Measurements from ENCODE around the gene CUZD1.
"Not testable (repeated sequence)": the region's sequence is repeated elsewhere in the genome, so short reads cannot be mapped to it uniquely, and the experiment has no call there.

CUZD1 gene

DNA sequence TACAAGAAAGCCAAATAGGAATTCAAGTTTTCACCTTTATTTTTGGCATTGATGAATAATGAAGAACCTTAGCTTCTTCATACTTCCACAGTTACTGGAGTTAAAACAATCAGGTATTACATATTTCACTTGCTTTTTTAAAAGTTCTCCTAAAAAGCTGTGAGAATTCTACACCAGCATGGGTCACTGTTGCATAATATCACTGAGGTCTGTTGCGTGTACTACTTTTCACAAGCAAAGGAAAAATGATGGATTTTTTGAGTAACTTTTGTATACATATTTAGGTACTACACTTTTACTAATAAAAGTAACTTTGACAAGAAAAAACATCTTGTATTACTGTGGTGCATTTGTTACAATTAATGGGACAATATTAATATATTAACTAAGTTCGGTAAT is 18.5 kb upstream of the CUZD1 start:
- ATAC-seq: no peak
- Mint-ChIP-seq H3K9me3 (peaks cover 5% of the 10 kb centered on the region), H3K36me3 (peaks cover 23% of the 10 kb centered on the region), H3K27me3 (no peaks in the 10 kb centered on the region), H3K27ac (no peak overlapping the region), H3K4me1 (peaks cover 48% of the 10 kb centered on the region), H3K4me3 (no peak overlapping the region)

DNA sequence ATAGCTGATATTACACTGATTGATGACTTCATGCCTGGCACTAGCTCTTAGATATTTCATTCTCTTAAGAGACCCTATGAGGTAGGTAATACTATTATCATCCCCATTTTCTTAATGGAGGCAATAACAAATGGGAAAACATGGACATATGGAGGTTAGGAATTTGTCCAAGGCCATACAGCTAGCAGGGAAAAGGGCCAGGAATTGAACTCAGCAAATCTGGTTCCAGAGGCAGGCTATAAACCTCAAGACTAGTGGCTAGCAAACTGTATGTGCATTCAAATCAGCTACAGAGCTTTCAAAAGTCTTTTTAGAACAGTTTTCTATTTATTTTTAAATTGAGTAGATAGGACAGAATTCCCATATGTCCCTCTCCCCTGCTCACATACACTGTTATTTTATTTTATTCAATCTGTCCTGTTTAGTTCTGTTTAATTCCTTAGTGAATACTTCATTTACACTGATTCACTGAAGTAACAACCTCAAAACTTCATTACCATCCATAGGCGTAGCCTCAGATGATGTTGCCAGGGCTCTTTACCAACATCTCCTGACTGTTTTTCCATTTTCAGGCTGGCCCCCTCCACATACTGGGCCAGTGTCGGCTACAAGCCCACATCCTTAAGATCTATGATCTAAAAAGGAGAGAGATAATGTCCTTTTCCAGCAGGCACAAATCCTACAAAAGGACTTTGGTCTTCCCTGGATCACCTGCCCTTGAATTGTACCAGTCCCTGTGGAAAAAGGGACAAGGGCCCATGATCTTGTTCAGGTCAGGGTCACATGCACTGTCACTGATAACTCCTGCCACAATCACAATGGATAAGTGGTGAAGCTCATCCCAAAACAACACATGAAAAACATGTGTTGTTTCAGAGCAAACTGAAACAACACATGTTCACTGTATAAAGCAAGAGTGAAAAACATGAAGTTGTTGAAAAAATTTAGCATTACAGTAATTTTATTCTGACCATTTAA is 17.8 kb upstream of the CUZD1 start:
- Mint-ChIP-seq H3K36me3 (peaks cover 29% of the 10 kb centered on the region), H3K4me3 (no peak overlapping the region), H3K4me1 (peaks cover 47% of the 10 kb centered on the region), H3K27me3 (no peaks in the 10 kb centered on the region), H3K27ac (no peak overlapping the region), H3K9me3 (peaks cover 2% of the 10 kb centered on the region)
- no peak for ATAC-seq

DNA sequence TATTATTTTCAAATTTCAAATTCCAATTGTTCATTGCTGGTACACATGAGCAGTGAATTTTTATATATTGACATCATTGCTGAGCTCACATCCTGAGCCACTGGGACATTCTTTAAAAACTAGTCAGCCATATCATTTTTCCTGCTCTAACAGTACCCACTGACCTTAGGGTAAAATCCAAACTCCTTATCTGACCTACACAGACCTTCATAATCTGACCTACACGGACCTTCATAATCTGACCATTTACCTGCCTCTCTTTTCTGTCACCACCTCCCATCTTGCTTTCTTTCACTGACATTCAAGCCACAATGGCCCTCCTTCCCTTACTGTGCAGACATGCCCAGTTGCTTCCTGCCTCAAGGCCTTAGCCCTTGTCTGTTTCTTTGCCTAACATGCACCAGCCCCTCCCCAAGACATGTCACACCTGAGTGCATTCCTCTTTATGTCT is 16.1 kb upstream of the CUZD1 start:
- ATAC-seq: no peak
- Mint-ChIP-seq H3K9me3 (no peaks in the 10 kb centered on the region), H3K36me3 (peaks cover 13% of the 10 kb centered on the region), H3K4me1 (peaks cover 37% of the 10 kb centered on the region), H3K27me3 (no peaks in the 10 kb centered on the region), H3K27ac (no peak overlapping the region), H3K4me3 (no peak overlapping the region)

DNA sequence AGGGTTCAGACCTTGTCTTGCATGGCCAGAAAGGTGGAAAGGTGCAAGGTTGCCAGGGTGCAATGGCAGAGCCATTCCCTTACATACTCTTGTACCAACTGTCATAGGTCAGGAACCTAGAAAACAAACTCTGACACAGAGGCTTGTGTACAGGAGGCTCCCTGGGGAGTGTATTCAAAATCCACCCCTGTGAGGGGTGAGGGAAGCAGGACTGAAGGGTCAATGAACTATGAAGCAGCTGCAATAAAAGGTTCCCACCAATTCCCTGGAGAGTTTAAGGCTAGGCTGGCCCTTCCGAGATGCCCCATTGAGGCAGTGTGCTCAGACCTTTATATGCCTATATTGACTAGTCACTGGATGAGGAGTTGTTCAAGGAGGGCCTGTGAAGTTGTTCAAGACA is 13.9 kb upstream of the CUZD1 start:
- Mint-ChIP-seq H3K9me3 (no peaks in the 10 kb centered on the region), H3K27ac (no peak overlapping the region), H3K4me3 (no peak overlapping the region), H3K36me3 (peaks cover 17% of the 10 kb centered on the region), H3K27me3 (no peaks in the 10 kb centered on the region), H3K4me1 (peaks cover 27% of the 10 kb centered on the region)
- no peak for ATAC-seq

DNA sequence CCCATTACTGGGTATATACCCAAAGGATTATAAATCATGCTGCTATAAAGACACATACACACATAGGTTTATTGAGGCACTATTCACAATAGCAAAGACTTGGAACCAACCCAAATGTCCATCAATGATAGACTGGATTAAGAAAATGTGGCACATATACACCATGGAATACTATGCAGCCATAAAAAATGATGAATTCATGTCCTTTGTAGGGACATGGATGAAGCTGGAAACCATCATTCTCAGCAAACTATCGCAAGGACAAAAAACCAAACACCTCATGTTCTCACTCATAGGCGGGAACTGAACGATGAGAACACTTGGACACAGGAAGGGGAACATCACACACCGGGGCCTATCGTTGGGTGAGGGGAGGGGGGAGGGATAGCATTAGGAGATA is 12.4 kb upstream of the CUZD1 start:
- not testable (repeated sequence) for ATAC-seq, H3K27me3 Mint-ChIP-seq, H3K4me3 Mint-ChIP-seq, H3K9me3 Mint-ChIP-seq, H3K27ac Mint-ChIP-seq
- H3K36me3 Mint-ChIP-seq: peaks cover 28% of the 10 kb centered on the region
- peaks cover 27% of the 10 kb centered on the region for H3K4me1 Mint-ChIP-seq

DNA sequence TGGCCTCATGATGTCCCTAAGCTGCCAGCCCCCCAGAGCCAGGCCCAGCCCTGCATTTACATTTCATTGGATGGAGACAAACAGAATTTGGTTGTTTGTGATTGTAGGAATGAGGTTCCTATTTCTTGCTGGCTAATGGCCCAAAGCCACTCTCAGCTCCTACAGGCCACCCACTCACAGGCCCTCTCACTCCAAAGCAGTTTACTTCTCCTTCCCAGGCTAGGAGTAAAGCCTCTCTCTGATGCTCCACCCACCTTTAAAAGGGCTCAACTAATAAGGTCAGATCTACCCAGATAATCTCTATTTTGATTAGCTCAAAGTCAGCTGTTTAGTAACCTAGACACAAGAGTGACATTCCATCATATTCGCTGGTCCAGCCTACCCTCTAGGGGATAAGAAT is 11.2 kb upstream of the CUZD1 start:
- H3K27ac Mint-ChIP-seq: no peak overlapping the region
- peaks cover 5% of the 10 kb centered on the region for H3K9me3 Mint-ChIP-seq
- peaks cover 35% of the 10 kb centered on the region for H3K36me3 Mint-ChIP-seq
- no peak for ATAC-seq
- H3K27me3 Mint-ChIP-seq: no peaks in the 10 kb centered on the region
- H3K4me3 Mint-ChIP-seq: no peak overlapping the region
- peaks cover 16% of the 10 kb centered on the region for H3K4me1 Mint-ChIP-seq

DNA sequence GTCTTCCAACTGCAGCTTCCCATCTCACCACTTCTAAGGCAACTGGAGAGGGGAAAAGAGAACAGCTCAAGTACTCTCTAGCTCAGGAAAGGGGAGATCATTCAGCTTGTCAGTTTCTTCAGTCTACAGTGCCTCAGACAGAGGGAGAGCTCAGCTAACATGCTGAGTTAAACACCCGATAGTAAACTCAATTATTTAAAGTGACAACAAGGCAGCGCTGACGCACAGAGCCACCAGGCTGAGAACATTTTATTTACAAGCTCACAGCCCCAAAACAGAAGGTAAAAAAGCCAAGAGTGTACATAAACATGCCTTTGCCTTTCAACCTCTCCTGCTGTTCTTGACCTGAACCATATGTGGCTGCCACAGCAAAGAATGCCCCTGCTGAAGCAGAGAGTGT is 10.1 kb upstream of the CUZD1 start:
- Mint-ChIP-seq H3K36me3 (peaks cover 42% of the 10 kb centered on the region), H3K27me3 (no peaks in the 10 kb centered on the region), H3K9me3 (peaks cover 5% of the 10 kb centered on the region), H3K4me1 (peaks cover 12% of the 10 kb centered on the region), H3K27ac (no peak overlapping the region), H3K4me3 (no peak overlapping the region)
- no peak for ATAC-seq

DNA sequence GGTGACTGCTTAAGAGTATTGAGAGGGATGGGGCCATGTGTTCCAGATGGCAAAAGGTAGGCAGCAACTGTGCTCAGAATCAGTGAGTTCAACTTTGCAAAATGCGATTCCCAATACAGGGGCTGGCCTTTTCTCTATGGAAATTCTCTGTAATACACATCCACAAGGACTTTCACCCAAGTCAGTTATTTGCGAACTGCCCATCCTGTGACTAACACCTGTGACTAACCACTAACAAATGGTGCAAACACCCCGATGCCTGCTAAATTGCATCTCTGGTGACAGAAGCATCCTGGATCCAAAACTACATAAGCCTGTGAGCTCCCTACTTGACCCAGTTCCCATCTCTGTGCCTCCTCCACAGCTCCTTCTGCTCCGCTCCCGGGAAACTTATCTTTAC is 9.0 kb upstream of the CUZD1 start:
- Mint-ChIP-seq H3K27ac (no peak overlapping the region), H3K27me3 (no peaks in the 10 kb centered on the region), H3K4me1 (peaks cover 5% of the 10 kb centered on the region), H3K4me3 (no peak overlapping the region), H3K36me3 (peaks cover 51% of the 10 kb centered on the region), H3K9me3 (peaks cover 5% of the 10 kb centered on the region)
- no peak for ATAC-seq

DNA sequence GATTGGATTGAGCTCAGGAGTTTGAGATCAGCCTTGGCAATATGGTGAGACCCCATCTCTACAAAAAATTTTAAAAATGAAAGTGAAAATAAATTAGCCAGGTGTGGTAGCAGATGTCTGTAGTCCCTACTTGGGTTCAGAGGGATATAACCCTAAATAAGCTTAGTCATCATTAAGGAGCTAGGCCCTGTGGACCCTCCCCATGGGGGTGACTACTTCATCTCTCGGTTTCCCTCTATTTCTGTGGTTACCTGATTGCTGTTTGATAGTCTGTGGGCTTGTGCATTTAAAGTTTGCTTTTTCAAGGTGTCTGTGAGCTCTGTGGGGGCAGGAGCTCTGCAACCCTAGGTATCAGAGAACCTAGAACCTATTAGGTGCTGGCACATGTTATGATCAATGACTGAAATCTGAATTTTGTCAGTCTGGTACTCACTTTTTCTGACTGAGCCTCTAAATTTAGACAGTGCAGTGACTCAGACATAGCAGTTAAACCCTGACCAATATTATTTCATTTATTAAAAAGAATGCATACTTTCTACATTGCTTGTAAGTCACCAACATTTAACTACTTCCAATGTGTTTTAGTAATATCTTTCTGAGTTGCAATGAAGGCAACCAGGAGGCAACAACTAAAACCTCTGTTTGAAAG is 8.1 kb upstream of the CUZD1 start:
- Mint-ChIP-seq H3K27ac (no peak overlapping the region), H3K4me1 (no peaks in the 10 kb centered on the region), H3K4me3 (no peak overlapping the region), H3K9me3 (peaks cover 5% of the 10 kb centered on the region), H3K27me3 (no peaks in the 10 kb centered on the region), H3K36me3 (peaks cover 52% of the 10 kb centered on the region)
- ATAC-seq: no peak

DNA sequence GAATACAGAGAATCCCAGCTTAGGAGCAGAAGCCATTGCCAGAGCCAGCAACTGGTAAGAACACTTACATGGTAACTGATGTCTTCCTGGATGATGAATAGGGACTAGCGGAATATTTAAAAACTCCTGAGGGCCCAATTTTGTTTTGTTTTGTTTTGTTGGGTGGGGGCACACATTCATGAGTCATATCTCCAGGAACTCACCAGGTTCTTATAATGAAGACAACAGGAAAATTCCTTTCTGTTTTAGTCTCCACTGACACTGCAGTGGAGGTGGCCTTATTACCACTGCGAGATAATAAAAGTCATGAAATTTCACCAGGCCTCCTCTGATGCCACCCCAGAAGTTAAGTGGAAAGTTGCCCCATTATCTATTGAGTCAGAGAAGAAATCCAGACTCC is 6.6 kb upstream of the CUZD1 start:
- Mint-ChIP-seq H3K27me3 (no peaks in the 10 kb centered on the region), H3K36me3 (peaks cover 59% of the 10 kb centered on the region), H3K4me3 (no peak overlapping the region), H3K9me3 (peaks cover 5% of the 10 kb centered on the region), H3K27ac (no peak overlapping the region), H3K4me1 (no peaks in the 10 kb centered on the region)
- ATAC-seq: no peak

DNA sequence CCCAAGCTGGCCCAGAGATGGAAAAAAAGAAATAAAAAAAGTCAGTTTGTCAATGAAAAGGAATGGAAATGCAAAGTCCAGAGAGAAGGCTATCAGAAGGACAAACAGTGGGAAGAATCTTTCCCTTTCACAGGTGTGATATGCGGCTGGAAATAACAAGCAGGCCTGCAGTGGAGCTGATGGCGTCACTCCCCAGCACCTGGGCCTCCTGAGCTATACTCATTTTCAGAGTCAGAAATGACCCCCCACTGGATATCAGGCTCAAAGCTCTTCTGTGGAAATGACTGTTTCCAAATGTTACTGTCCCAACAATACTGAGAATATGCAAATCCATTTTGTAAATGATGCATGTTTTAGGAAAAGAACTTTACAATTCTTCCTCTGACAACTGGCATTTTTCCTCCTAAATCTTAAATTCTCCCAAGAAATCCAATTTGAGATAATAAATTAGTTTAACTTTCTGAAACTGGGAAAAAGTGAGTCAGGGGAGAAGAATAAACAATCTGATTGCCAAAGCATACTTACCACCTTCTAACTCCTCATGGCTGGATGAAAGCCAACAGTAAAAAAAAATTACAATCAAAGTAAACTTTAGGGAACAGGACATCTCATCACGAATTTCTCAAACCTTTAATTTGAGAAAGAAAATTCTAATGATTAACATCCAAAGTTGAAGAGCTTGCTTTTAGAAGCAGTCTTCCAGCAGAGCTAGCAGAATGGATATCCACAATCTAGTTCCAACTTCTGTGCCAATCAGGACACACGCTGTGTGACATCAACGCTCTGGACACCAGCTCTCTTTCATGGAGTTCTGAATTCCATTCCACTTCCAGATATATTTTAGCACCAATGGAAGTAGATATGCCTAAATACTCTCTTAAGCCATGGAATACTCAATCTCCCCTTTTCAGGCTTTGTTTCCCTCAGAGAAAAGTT is 5.3 kb upstream of the CUZD1 start:
- Mint-ChIP-seq H3K27ac (no peak overlapping the region), H3K36me3 (peaks cover 69% of the 10 kb centered on the region), H3K4me1 (no peaks in the 10 kb centered on the region), H3K27me3 (no peaks in the 10 kb centered on the region), H3K9me3 (peaks cover 8% of the 10 kb centered on the region), H3K4me3 (no peak overlapping the region)
- ATAC-seq: no peak

DNA sequence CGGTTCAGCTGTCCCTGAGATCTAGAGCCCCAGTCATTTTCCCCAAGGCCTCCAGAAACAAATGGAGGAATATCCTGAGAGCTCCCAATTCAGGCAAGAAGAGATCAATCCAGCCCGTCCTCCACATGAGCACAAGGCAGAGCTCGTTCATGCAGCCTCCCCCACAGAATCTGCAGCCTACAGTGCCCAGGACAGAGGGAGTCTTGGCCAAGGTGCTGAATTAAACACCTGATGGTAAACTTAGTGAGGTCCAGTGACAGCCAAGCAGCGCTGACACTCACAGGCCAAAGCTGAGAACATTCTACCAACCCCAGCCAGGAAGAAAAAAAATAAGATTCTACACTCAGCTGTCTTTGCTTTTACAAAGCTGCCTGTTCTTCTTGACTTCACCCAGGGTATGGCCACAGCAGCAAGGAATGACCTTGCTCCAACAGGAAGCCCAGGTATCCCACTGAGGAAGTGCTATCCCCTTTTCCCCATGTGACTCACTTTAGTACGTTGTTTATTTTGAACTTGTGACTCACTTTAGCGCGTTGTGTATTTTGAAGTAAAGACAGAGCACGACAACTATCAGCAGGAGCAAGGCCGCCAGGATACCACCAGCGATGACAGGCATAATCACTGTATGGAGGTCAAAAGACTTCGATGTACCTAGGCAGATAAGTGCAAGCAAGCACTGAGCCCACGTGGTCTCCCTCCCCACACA is 4.4 kb upstream of the CUZD1 start:
- ATAC-seq: no peak
- Mint-ChIP-seq H3K4me1 (no peaks in the 10 kb centered on the region), H3K27me3 (no peaks in the 10 kb centered on the region), H3K9me3 (peaks cover 8% of the 10 kb centered on the region), H3K36me3 (peaks cover 72% of the 10 kb centered on the region), H3K4me3 (no peak overlapping the region), H3K27ac (no peak overlapping the region)

DNA sequence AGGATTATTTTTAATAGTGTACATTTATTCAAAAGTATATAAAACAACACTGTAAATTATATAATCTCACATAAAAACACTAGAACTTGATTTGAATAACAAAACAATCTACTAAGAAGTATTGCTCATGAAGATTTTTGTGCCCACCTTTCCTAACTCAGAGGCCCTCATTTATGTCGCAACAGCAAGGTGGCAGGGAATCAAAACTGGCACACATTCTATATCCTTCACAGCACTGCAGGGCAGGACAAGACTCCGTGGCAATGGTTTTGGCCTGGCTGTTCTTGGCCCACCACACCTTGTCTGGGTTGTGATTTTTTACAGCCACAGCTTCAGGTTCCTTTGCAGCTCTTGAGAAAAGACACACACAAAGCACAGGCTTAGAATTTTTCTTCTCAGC is 3.4 kb upstream of the CUZD1 start:
- peaks cover 72% of the 10 kb centered on the region for H3K36me3 Mint-ChIP-seq
- no peak overlapping the region for H3K27ac Mint-ChIP-seq
- no peaks in the 10 kb centered on the region for H3K4me1 Mint-ChIP-seq
- no peaks in the 10 kb centered on the region for H3K27me3 Mint-ChIP-seq
- no peak overlapping the region for H3K4me3 Mint-ChIP-seq
- H3K9me3 Mint-ChIP-seq: peaks cover 8% of the 10 kb centered on the region
- no peak for ATAC-seq

DNA sequence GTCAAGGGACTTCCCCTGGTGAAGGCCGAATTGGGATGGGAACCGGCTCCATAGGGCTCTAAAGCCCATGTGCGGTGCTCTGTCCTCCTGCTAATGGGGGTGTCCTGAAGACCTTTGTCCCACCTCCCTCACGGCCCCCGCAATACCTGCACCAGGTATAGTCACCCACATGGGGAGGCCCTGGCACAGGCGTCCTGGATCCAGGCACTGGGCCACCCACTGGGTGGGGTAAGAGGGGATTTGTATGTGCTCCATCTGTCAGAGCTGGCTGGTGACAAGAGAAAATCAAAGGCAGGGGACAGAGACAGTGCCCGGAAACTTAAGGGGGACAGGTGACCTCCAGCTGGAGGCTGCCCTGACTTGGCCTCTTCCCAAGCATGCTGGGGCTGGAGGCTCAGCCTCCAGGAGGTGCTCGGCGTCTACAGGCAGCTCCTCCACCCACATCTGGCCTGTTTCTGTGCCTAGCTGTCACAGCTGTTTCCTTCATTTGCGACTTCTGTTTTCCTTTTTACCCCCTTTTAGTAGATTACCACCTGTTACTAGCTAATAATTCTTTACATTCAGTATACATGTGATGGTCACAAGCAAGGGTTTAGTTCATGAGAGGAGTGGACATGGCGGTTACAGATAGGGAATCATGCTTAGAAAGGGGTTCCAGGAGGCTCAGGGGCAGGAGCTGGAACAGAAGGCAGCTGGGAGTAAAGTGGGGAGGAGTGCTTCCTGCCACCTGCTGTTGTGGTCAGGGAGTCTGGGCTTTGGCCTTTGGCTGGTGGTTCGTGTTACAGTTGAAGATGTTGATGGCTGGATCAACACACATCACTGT is 2.3 kb upstream of the CUZD1 start:
- no peak overlapping the region for H3K27ac Mint-ChIP-seq

More for the DNA sequence above, 2.3 kb upstream of the CUZD1 start:
- Mint-ChIP-seq H3K9me3 (peaks cover 4% of the 10 kb centered on the region), H3K36me3 (peaks cover 65% of the 10 kb centered on the region), H3K27me3 (no peaks in the 10 kb centered on the region), H3K4me1 (no peaks in the 10 kb centered on the region), H3K4me3 (no peak overlapping the region)
- ATAC-seq: no peak

Data from stimulated activated memory B cell treated with anti-CD40 and anti-IgM and Interleukin-4, amounts not matched to agents 10 μg/mL and 1 μg/mL and 100 μg/mL, for 72 hours (primary cell).